Endothelial cell of hepatic sinusoid (primary cell): ENCODE measurements around the gene NIFK.
"Not testable (repeated sequence)": the region's sequence is repeated elsewhere in the genome, so short reads cannot be mapped to it uniquely, and the experiment has no call there.

Source experiments
- in situ Hi-C: cut with HindIII; loops from 2 replicates; pipeline ENCODE4 v1.10.0; 2017; ENCODE audit warnings: low sequenced_read_pairs

NIFK gene

DNA sequence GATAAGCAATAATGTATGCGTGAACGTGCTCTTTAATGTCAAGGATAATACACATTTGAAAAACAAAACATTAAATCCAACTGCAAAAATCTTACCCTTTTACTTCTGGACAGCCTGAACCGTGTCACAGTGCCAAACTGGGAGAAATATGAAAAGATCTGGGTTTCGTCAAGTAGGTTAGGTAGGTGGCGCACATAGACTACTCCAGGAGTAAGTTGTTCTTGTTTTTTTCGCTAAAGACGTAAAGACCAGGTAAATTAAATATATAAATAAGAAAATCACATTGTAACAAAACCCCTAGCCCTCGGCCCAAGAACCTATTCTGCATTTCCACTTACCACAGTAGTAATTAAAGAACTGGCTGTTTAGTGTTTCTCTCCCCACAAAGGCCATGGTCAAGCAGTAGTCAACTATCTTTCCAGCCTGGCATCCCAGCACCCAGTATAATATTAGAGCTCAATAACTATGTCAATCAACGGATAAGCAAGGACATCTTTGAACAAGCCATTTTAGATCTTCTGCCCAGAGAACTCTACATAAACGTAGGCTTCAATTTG is 1.1 kb downstream of the NIFK start:
- in situ Hi-C loops, result loop anchor here (5.0 kb wide), 1 partner anchor 118 kb away; no protein-coding TSS in a partner anchor

DNA sequence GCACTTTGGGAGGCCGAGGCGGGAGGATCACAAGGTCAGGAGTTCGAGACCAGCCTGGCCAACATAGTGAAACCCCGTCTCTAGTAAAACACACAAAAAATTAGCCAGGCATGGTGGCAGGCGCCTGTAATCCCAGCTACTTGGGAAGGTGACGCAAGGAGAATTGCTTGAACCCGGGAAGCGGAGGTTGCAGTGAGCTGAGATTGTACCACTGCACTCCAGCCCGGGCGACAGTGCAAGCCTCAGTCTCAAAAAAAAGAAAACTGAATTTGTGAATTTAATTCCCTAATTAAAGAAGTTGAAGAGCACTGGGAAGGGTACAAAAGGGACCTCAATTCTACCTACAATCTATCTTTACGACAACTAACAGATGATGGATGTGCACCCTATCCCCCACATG is 2.1 kb downstream of the NIFK start:
- in situ Hi-C loops, result not testable (repeated sequence)

DNA sequence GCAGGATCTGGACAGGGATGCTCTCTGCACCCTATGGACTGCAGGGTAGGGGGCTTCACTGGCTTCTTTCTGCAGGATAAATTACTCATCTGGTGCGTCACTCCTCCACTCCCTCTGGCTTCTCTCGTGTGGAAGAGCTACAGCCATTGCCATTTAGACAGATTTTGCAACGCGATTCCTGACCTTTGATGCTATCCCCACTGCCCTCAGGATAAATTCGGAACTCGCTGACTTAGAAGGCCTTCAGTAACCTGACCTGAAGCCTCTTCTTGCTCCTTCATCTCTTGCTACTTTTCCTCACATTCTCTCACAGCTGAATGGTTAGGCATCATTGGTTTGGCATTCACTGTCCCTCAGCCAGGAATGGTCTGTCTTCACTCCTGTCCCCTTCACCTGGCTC is 5.3 kb downstream of the NIFK start:
- in situ Hi-C loops, result no loop called here

DNA sequence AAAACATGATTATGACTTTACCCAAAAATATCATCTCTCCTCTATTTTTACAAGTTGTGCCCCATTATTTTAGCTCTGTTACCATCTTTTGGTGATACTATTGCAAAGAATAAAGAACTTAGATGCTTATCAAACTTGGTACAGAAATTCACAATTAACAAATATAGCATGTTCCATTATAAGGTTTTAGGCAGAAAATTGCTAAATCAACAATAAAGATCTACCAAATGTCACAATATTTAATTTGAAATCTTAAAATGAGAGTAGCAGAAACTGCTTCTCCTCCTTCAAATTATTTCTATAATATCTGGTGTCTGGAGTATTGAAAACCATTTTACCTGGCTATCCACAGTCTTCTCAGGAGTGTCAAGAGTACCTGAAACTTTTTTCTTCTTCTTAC is 8.7 kb downstream of the NIFK start:
- in situ Hi-C loops, result no loop called here

DNA sequence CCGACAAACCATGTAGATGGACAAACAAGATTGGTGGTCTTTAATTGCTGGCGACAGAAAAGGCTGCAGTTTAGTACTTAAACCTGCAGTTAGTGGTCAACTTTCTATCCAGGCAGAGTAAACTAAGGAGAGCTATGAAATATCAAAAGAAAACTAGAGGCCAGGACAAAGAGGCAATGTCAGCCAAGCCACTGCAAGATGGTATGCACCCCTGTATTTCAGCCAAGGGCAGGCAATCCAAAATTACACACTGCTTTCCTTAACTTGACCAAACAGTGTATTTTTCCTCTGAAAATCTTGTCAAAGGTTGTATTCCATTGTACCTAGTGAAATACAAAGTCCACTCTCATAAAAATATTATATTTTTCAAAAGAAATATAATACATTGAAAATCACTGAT is 9.3 kb downstream of the NIFK start:
- in situ Hi-C loops, result no loop called here

DNA sequence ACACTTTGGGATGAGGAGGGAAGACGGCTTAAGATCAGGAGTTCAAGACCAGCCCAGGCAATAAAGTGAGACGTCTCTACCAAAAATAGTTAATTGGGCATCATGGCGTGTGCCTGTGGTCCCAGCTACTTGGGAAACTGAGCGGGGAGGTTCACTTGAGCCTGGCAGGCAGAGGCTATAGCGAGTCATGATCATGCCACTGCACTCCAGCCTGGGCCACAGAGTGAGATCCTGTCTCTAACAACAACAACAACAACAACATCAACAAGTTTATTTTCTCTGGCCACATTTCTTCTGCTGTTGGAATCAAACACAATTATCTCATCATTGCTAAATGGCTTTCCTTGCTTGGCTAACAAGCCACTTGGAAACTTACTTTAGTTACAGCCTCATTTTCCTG is 13.4 kb downstream of the NIFK start:
- in situ Hi-C loops, result no loop called here

DNA sequence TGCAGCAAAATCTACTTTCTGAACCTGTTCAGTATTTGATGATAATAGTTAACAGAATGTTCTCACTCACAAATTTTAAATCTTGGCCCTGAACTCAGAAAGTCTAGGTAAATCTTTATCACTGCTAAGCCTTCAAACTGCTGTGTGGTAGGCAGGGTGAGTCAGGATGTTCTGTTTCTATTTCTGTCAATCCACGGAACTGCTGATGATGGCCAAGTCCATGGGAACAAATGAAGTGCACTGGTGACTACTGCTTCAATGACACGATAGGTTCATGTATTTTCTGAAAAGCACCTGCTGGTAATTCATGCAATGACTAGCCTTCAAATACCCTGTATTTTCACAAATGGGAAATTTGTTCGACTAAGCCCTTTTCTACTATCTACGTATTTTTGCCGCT is 14.2 kb downstream of the NIFK start:
- in situ Hi-C loops, result no loop called here

DNA sequence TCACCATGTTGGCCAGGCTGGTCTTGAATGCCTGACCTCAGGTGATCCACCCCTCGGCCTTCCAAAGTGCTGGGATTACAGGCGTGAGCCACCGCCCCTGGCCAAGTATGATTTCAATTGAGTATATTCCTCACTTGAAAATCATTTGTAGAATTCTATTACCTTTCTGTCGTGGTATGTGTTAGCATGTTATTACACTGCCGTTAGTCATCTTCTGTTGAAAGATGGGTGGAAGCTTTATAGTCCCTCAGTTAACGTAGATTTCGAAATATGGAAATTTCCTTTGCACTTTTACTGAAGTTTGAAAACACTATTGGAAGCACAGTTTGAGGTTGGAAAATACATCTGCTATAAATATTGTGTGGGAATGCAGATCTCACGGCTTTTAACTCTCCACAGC is 14.7 kb downstream of the NIFK start:
- in situ Hi-C loops, result no loop called here

DNA sequence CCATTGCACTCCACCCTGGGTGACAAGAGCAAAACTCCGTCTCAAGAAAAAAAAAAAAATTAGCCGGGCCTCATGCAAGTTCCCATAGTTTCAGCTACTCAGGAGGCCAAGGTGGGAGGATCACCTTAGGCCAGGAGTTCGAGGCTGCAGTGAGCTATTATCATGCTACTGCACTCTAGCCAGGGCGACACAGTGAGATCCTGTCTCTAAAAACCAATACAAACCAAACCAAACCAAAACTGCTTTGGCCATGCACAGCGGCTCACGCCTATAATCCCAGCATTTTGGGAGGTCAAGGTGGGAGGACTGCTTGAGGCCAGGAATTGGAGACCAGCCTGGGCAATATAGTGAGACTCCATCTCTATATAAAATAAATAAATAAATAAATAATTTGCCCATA is 19.1 kb downstream of the NIFK start:
- in situ Hi-C loops, result no loop called here

DNA sequence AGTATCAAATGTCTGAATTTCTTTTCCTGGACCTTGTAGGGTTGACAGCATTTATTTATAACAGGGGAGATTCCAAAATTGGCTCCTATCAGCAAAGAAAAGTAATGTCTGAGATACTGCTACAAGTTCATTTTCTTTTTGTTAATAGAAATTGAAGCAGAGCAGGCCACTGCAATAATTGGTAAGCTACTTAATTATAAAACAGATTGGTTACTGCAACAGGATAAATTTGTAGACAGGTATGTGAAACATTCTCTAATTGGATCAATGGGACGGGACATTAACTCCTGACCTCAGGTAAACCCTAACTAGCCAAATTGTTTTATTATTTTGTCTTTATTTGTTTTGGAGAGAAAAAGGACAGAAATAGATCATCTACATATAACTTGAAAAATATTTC is 20.5 kb downstream of the NIFK start:
- in situ Hi-C loops, result no loop called here

DNA sequence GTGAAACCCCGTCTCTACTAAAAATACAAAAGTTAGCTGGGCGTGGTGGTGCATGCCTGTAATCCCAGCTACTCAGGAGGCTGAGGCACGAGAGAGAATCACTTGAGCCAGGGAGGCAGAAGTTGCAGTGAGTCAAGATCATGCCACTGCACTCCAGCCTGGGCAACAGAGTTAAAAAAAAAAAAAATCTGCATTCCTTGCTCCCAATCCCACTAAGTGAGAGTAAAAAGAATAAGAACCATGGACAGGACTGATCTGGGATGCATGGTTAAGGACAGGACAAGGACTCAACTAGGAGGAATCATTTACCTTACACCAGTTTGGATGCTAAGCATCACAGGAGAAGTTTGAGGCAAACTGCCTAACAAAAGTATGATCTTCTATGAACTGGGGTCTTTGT is 25.2 kb downstream of the NIFK start:
- in situ Hi-C loops, result not testable (repeated sequence)

DNA sequence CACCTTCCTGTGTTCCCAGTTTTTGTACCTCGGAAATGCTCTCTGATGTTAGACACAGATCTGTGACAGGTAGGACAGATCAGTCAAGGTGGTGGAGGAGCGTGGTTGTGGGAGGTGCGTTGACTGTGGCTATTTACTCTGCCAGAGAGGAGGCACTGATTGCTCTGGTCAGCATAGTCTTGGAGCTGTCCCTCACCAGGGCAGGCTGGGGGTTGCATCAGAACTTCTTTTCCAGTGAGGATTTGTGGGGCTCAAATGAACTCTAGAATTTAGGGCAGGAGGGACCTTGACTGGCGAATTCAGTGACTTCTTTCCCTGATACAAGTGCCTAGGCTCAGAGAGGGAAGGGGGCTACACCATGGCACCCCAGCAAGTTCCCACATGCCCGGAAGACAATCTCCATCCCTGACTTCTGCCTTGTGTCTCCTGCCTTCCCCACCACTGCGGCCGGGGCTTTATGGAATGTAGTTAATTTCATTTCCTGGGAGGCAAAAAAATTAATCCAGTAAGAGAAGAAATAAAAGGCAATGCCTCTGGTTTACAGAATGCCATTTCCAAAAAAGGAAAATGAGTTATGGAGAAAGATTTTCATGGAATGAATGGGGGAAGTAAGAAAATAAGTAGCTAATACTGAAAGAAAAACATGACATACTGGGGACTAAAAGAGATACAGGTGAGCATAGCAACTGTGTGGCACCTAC is 26.1 kb downstream of the NIFK start:
- in situ Hi-C loops, result no loop called here

DNA sequence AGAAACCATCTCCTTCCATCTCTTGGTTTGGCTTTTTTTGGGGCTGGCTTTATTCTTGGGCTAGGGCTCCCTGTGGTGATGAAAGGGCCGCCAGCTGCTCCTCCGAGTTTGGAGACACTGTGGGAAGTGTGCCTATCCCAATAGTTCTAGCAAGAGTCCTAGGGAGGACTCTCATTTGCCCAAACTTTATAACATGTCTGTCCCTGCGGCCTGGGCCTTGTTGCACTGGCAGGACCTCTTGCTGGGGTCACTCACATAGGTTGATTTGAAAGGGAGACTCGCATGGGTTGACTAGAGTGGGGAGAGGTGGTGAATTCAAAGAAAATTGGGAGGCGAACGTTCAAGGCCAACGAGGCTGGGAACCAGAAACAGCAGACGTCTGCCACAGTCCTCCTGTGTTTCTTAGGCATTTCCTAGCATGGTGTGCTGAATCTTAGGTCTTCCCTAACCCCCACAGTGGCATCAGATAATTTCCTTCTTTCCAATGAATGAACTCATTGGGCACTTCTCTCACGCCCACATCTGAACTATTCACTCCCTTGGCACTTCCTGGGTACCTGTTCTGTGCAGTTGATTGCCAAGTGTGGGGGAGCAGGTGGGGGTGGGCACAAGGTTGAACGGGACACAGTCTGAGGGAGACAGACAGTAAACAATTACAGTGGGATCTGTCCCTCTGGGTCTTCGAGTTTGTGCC is 26.8 kb downstream of the NIFK start:
- in situ Hi-C loops, result no loop called here

DNA sequence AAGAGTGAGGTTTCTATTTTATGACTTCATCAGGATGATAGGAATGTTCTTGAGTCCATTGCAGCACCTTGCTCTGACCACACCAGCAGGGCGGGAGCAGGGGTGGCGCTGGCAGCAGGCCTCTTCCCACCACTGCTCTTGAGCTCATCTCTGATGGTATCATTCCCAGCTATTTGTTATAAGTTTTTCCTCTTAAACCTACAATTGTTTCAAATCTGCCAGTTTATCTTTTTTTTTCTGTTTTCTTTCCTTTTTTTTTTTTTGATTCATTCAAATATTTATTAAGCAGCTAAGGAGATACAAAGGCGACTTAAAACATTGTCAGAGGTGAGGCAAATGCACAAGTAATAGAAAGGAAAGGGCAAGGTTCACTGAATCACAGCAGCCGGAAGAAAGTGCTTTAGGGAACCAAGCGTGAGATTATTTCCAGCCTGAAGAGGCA is 28.7 kb downstream of the NIFK start:
- in situ Hi-C loops, result no loop called here

DNA sequence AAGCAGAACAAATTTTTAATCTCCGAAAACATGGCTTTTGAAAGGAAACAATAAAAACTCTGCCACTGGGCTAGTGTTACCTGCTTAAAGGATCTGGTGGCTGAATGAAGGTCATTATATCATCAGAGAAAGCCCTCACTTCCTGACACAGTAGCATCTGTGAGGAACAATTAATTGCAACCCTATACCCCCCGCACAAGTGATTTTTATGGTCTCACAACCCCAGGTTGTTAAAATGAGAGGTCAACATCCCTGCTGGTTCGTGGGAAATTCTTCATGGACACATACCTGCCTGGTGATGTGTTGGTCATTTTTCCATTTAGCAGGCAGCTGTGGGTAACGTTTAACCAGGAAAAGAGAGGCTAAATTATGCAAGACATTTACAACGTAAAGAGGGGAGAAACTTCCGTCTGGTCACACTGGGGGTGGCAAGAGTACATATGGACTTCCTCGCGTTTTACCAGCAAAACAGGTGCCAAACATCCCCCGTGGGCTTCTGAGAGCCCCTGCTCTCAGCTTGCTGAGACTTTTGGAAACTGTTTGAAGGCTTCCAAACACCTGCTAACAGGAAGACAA is 29.2 kb downstream of the NIFK start:
- in situ Hi-C loops, result no loop called here

DNA sequence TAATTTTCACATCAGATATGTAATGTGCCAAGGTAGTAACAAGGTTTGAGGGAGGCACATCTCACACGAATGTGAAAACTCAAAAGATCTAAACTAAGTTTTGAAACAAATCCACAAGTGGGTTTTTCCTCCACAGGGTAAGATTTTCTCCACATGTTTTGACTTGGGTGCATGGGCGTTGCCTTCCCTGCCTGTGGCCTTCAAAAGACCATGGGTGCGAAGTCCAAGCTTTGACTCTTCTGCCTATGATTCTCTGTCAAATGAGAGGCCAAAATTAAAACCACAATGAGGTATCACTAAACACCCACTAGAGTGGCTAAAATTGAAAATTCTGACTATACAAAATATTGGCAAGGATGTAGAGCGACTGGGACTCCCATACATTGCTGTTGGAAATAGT is 30.7 kb downstream of the NIFK start:
- in situ Hi-C loops, result no loop called here

DNA sequence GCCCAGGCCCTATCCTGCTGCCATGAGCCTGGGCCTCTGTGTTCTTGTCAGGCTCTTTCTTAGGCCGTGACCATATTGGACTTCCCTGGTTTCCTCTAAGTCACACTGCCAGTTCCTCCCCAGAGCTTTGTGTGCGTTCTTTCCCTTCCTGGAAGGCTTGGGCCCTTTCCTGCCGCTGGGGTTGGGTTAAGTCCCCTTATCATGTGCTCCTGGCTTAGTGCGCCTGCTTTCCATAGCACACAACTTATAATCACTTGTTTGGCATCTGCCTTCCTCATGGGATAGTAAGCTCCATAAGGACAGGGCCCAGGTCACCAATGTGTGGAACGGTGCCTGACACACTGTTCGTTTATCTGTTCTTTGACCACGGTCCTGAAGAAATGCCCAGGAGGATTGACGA is 31.3 kb downstream of the NIFK start:
- in situ Hi-C loops, result no loop called here

DNA sequence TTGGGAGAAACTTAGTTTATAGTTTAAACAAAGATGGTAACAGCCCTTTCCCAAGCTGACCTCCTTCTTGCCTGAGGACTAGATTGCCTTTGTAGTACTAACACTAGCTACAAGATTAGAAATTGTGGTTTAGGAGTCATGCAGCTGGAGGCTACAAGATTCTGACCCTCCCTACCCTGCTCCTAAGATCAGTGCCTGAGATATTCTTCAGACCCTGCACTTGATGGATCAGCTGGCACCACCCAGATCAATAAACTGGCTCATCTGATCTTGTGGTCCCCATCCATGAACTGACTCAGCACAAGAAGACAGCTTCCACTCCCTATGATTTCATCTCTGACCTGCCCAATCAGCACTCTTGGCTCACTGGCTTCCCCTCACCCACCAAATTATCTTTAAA is 34.9 kb downstream of the NIFK start:
- in situ Hi-C loops, result not testable (repeated sequence)

DNA sequence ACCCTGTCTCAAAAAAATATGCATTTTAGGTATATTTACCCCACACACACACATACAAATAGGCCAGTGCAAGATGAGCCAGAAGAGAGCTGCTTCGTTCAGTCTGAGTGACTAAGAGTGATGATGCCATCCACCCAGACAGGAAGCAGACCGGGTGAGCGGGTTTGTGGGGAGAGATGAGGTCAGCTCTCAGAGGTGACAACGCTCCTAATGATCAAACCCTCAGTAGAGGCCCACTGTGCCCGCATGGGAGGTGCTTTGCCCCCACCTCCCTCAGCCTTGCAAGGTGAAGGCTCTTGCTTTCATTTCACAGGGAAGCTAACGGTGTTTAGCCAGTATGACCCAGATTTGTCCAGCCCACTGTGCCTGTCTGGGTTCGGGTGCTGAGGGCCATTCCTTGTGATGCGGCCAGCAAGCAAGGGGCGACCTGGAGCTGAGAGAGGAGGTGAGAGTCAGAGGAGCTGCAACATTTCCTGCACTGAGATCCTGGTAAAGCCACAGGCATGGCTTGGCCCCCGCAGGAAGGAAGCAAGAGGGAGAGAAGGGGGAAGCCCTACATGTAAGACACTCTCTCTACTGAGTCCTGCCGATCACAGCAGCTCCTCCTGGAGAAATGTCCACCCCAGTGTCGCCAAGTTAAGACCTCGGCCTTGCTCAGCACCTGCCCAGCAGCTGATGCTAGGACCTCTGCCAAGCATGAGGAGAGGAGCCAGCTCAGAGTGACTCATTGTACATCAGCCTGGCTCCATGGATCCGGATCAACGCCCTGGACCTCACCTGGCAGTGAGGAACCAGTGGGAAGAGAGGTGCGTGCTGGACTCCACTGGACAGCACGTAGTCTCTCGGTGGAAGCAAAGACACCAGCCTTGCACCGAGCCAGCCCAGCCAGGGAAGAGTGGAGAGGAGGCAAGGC is 37.0 kb downstream of the NIFK start:
- in situ Hi-C loops, result no loop called here

DNA sequence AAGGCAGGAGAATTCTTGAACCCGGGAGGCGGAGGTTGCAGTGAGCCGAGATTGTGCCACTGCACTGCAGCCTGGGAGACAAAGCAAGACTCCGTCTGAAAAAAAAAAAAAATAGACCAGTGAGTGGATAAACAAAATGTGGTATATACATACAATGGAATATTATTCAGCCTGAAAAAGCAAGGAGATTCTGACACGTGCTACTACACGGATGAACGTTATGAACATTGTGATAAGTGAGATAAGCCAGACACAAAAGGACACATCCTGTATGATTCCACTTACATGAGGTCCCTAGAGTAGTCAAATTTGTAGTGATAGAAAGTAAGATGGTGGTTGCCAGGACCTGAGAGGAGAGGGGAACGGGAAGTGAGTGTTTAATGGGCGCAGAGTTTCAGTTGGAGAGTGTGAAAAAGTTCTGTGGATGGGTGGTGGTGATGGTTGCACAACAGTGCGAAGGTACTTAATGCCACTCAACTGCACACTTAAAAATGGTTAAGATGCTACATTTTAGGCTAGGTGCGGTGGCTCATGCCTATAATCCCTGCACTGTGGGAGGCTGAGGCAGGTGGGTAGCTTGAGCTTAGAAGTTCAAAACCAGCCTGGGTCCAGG is 38.3 kb downstream of the NIFK start:
- in situ Hi-C loops, result no loop called here
